GM19238 (cell line): ENCODE measurements around the gene SLC12A6.

Experiments
- DNase-seq: peaks from one replicate; pipeline ENCODE4 v3.0.0; 2011; ENCODE audit warnings: low spot score; ENCODE audit not compliant: insufficient read length

SLC12A6 gene

DNA sequence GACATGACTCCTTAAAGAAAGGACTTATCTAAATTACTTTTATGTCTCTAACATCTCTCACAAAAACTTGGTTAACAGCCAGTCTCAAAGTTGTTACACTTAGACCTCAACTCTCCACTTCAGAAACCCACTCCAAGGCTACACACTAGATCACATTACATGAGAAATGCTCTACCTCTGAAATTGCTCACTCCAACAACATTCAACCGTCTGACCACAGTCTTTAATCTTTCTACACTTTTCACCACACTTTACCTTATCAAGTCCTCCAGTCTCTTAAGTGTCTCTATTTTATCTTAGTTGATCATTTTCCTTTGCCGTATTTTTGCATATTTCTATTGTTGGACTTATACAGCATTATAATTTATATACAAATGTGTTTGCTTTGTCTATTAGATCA, 5.8 kb downstream of the SLC12A6 start:
- DNase-seq: no peak

DNA sequence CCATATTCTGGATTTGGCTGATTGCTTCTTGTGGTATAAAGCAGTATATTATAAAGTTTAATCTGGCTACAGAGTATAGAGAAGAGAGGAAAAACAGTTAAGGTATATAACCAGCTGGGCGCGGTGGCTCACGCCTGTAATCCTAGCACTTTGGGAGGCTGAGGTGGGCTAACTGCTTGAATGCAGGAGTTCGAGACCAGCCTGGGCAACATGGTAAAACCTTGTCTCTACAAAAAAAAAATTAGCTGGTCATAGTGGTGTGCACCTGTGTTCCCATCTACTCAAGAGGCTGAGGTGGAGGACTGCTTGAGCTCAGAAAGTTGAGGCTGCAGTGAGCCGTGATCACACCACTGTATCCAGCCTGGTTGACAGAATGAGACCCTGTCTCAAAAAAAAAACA, 7.3 kb downstream of the SLC12A6 start:
- DNase-seq: no peak

DNA sequence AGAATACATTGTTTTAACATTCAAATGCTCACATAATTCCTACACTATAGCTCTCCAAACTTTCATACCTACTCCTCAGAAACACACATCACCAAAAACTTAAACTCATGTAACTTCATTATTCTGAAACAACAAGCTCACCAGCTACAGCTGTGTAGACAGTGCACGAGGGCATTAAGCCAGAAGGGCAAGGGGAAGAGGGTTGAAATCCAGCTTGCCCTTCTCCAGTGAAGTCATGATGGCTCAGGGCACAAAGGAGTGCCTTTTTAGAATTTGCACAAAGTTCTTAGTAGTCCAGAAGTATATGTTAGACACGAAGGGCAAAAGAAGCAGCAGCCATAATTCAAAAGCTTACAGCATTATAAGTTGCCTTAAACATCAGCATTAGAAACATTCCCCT, 8.6 kb downstream of the SLC12A6 start:
- DNase-seq: no peak

DNA sequence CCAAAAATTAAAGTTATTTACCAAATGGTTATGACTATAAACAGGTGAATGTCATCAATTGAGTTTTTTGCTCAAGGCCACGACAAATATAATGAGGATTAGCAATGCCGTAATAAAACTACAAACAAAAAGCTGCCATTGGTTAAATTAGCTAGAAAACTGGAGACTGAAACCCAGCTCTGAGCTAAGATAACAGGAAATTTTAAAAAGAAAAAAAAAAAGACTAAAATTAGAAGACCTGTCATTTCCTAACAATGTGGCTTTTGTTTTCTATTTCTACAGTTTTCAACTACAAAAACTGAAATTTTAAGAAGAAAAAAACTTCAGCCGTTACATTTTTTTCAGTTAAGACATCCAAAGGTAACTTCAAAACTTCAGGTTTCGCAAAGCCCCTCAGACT, 9.7 kb downstream of the SLC12A6 start:
- no peak for DNase-seq

DNA sequence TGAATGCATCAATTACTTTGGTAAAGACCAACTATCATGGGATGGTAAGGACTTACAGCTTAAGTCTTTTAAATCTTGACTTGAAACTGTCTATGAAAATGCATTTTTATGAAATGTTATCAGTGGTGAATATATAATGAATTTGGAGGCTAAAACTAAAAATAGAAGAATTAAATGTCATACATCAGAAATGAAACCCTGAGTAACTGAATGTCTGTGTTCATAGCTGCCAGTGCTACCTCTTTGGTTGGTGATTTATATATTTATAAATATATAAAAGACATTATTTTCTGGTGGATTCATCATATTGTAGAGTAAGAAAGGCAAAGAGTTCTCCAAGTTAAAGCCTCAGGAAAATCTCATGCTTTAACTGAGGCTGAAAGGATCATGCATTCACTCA, 12.2 kb downstream of the SLC12A6 start:
- DNase-seq: no peak

DNA sequence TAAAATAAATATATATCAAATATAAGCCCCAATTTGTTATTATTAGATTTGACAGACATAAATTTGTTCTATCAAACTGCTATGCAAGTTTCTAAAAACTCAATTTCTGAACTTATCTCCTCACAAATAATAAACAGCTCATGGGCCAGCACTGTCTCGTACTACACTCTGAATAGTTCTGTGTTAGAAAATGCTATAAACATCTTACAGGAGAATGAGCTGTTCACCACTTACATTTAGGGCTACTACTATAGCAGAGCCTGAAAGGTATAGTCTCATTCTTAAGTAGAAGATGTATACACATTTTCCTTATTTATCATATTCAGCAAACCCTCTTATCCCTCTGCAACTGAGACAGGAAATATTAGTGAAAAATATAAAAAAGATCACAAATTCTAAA, 12.6 kb downstream of the SLC12A6 start:
- DNase-seq: no peak

DNA sequence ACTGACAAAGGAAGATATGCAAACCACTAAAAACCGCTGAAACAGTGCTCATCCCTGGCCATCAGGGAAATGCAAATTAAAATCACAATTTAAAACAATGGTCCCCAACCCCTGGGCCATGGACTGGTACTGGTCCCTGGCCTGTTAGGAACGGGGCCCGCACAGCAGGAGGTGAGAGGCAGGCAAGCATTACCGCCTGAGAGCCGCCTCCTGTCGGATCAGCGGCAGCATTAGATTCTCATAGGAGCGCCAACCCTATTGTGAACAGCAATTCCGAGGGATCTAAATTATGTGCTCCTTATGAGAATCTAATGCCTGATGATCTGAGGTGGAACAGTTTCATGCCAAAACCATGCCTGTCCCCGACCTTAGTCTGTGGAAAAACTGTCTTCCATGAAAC, 14.4 kb downstream of the SLC12A6 start:
- DNase-seq: no peak

DNA sequence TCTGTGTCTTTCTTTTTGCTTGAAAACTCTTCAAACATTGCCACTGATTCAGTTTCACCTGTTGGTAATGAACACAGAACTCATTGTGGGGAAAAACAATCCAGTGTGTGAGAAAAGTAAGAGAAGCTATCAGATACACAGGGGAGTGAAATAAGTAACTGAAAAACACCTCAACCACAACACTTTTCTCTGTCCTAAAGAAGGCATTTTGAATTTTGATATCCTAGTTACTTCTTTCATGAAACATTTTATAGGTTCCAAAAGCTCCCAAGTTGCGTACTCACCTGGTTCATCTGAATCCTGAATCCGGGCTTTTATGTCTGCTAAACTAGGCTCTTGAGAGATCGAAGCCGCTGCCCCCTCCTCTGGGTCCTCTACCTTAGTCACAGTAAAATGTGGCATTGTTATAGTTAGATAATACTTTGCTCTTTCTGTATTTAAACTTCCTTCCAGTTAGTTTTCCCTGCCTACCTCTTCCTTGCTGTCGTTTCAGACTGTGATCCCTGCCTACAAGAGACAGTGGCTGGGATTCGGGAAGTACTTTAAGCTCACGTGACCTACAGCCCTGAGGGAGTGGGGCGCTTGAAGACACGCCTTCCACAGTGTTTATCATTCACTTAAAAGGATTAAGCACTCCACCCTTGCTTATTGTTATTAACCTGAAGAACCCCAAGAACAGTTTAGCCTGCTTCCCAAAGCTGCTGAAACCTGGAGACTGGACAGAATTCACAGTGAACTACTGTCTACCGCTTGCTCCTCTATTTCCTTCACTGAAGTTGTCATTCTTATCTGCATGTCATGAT, 19.1 kb downstream of the SLC12A6 start:
- no peak for DNase-seq

DNA sequence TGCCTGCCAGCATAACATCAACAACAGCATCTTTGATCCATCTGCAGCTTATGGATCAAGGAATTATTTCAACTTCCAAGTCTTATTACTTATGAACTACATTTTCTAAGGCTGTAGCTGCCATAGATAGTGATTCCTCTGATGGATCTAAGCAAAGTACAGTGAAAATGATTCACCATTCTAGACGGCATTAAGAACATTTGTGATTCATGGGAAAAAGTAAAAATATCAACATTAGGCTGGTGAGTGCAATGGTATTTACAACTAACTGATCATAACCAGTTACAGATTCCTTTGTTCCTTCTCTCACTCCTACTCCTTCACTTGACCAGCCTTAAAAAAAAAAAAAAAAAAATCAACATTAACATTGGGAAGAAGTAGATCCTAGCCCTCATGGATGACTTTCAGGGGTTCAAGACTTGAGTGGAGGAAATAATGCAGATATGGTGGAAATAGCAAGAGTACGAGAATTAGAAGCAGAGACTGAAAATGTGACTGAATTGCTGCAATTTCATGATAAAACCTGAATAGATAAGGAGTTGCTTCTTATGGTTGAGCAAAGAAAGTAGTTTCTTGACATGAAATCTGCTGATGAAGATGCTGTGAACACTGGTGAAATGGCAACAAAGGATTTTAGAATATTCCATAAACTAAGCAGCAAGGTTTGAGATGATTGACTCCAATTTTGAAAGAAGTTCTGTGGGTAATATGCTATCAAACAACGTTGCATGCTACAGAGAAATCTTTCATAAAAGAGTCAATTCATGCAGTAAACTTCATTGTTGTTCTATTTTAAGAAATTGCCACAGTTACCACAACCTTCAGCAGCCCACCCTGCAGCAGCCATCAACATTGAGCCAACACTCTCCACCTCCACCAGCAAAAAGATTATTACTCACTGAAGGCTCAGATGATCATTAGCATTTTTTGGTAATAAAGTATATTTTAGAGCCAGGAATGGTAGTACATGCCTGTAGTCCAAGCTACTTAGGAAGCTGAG, 22.8 kb downstream of the SLC12A6 start:
- DNase-seq: no peak

DNA sequence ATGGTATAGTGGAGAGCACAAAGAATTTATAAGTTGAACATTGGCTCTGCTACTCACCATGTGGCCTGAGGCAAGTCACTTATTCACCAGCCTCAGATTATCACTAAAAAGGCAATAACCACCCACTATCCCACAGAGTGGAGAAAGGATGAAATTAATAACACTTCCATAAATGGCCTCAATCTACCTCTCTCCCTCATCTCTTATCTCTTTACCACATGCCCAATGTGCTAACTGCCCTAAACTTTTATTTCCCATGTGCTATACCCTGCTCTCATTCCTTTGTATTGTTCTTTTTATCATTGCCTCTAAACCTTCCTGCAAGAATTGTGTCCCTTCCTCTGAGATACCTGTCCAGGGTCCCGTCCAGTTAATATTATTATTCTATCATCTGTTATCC, 26.0 kb downstream of the SLC12A6 start:
- no peak for DNase-seq

DNA sequence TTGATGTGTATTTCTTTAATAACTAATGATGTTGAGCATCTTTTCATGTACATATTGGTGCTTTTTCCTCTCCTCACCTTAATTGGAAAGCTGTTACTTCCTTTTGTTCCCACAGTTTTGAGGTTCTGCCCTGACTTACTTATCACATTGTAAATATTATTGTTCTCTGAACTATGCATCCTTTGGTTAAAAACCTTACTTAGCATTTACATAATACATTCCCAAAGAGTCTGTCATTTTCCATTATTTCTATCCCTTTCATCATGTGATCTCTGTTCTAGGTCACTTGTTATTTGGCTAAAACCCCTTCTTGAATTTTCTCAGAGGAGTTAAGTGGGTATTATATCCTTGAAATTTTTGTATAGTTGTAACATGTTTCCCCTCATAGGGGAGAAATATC, 33.0 kb downstream of the SLC12A6 start:
- DNase-seq: no peak

DNA sequence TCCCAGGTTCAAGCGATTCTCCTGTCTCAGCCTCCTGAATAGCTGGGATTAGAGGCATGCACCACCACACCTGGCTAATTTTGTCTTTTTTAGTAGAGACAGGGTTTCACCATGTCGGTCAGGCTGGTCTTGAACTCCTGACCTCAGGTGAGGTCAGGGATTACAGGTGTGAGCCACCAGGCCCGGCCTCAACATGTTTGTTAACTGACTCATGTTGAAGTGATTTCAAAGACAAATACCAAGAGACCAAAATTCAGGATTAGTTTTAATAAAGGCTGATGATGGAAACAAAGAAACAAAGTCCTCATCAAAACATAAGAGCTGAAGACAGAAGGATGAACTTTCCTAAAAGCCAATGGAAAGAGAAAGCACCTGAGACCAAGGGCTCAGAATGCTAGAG, 36.5 kb downstream of the SLC12A6 start:
- no peak for DNase-seq

DNA sequence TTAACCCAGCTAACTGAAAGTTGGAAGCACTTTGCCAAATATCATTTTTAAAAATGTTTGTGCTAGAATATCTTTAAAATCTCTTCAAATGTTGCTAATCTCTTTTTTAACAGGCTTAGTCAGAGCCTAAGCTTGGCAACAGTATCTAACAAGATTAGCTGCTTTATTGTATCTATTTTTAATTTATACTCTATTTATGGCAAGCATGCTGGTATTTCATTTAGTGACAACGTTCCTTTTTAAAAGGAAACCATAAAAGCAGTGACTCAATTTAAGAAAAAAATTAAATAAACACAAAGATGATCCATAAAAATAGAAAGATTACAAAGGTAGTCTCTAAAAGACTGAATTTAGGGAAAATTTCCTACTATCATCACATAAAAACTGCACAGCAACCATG, 40.5 kb downstream of the SLC12A6 start:
- no peak for DNase-seq

DNA sequence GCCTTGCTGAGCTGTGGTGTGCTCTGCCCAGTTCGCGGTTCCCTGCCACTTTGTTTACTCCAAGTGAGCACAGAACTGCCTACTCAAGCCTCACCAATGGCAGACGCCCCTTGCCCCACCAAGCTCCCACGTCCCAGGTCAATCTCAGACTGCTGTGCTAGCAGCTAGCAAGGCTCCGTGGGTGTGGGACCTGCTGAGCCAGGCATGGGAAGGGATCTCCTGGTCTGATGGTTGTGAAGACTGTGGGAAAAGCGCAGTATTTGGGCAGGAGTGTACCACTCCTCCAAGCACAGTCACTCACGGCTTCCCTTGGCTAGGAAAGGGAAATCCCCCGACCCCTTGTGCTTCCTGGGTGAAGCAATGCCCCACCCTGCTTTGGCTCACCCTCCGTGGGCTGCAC, 45.0 kb downstream of the SLC12A6 start:
- DNase-seq: no peak

DNA sequence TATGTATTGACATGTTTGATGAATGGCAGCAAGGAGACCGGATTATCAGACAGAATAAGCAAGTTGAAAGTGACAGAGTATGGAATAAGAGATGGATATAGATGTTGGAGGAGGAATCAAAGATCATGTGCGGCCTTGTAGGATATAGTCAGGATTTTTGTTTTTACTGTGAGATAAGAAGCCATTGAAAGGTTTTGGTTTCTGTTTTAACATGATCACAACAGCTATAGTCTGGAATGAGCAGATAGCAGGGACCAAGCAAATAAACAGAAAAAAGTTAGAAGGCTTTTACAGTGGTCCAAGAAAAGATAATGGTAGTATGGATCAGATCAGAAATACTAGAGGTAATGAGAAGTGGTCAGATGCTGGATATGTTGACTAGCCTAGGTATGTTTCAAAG, 52.6 kb downstream of the SLC12A6 start:
- no peak for DNase-seq

DNA sequence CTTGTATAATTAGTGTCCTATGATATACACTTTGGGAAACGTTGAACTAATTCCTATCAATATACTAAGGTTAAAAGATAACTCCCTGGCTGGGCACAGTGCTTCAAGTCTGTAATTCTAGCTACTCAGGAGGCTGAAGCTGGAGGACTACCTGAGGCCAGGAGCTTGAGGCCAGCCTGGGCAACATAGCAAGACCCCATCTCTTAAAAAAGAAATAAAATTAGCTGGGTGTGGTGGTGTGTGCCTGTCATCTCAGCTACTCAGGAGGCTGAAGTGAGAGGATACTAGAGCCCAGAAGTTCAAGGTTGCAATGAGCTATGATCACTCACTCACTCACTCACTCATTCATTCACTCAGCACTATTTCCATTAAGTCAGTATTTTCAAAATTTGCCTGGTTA, 55.2 kb downstream of the SLC12A6 start:
- DNase-seq: no peak

DNA sequence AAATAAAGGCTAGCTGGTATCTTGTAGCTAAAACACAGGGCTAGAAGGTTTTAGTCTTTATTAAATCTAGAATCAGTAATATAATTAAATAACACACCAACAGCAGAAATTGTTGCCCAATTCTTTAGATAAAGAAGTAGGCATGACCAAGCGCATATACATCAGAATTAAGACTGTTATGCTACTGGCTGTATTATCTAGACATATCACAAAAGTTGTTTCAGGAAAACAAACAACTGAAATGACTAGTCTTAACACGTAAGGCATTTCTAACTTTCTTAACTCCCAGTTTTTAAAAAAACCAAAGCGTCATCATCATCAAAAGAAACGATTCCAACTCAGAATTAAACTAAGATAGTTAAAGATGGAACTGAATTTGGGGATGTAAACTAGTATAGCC, 57.4 kb downstream of the SLC12A6 start:
- DNase-seq: no peak

DNA sequence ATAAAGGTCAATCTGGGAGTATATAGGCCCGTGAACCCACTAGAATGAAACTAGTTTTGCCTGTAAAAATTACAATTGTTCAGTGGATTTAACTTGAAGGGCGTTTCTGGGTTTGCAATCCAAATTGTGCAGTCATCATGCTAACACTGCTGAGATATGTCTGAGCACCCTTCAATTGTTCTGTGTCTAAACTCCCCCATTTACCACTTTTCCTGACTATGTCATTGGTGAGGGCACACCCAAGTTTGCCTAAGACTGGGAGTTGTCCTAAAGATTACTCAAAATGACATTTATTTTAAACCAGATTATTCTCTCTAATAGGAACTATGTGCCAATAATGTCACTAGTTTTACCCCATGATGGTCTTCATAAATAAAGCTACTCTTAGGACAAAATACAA, 58.2 kb downstream of the SLC12A6 start:
- no peak for DNase-seq

DNA sequence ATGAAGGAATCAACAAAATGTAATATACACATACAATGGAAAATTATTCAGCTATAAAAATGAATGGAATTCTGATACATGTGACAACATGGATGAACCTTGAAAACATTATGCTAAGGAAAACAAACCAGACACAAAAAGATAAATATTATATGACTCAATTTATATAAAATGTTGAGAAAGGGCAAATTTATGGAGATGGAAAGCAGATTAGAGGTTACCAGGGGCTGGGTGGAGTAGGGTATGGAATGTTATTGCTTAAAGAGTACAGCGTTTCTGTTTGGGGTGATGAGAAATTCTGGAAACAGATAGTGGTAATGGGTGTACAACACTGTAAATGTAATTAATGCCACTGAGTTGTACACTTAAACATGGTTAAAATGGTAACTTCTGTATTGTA, 61.9 kb downstream of the SLC12A6 start:
- DNase-seq: no peak

DNA sequence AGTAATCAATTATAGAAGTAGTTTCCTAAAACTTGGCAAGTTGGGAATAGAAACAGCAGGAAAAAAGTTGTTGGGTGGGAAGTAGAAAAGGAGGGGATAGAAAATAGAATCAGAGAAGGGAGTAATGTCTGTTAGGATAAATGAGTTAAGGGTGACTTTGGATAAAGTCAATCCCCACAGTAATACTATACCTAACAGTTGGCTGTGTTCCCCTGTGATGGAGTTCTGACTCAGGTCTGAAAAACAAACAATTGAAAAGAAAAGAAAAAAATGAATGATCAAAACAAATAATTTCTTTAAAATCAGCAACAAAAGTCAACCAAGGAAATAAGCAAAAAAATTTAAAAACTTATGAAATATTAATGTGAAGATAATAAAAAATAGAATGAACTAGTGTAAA, 62.4 kb downstream of the SLC12A6 start:
- DNase-seq: no peak

DNA sequence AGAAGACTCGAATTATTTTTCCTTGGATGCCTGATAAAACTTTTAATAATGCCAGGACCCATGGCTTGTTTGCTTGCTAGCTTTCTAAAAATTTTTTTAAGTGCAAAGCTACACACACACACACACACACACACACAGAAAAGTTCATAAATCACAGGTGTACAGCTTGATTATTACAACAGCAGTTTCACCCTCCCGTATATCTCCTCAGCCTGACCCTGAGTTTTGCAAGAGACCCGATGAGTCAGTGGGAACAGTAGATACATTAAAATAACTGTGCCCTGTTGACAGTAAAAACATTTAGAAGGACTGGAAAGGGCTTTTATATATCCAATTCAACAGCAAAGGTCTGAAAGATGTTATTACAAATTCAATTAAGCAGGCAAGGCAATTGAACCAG, 66.1 kb downstream of the SLC12A6 start:
- no peak for DNase-seq

DNA sequence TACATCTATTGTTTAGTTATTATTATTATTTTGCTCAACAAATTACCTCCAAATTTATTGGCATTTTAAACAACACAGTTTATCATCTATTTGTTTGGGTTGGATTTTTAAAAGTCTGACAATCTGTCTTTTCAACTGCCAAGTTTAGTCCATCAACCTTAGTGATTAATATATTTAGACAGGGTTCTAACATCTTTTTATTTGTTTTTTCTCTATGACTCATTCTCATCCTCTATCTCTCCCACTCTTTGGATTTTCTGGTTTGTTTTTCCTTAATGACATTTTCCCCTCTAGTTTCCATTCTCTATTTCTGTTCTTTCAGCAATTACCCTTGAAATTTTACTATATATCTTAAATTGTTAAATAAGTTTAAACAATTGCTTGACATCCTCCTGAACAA, 70.8 kb downstream of the SLC12A6 start:
- no peak for DNase-seq

DNA sequence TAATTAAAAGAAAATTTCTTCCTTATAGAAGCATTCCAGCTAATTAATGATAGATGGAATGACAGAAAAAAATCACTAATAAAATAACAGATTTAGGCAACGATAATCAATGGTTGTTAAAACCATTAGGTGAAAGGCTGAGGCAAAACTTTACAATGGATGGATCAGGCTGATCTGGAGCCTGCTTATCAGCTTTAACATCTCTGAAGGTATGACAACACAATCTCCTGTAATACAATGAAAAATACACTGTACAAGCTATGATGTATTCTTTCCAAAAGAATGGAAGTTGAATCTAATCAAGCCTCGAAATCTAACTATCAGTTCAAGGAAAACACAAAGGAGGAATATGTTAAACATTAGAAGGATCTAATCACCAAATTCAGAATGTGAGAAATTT, 73.5 kb downstream of the SLC12A6 start:
- DNase-seq: no peak
